22Rv1 (cell line): ENCODE measurements around the gene CTAGE8.
"Not testable (repeated sequence)": the region's sequence is repeated elsewhere in the genome, so short reads cannot be mapped to it uniquely, and the experiment has no call there.

Experiments
- CTCF ChIP-seq: fragments of 450-650 bp; IDR thresholded peaks from 2 replicates; pipeline ENCODE4 v1.5.1; 2017; ENCODE audit warnings: mild to moderate bottlenecking
- ZFX ChIP-seq: fragments of 450-650 bp; IDR thresholded peaks from 2 replicates; pipeline ENCODE4 v1.6.1; 2017; ENCODE audit warnings: antibody characterized with exemption, borderline replicate concordance

- not testable (repeated sequence) for TF ChIP-seq CTCF, ZFX
Measured at GRCh38 chr7:144246967-144247366, 22.1 kb downstream of the CTAGE8 start.
